Fibroblast of upper back skin (primary cell): ENCODE results near the gene EPHB2.
A peak's percentile ranks its signal among the peaks of the same experiment; 100 is the strongest.
"Not testable (repeated sequence)": the region's sequence is repeated elsewhere in the genome, so short reads cannot be mapped to it uniquely, and the experiment has no call there.

Experiments
- DNase-seq: peaks from one replicate; pipeline ENCODE4 v3.0.0-alpha.2; 2013

The EPHB2 gene

DNA sequence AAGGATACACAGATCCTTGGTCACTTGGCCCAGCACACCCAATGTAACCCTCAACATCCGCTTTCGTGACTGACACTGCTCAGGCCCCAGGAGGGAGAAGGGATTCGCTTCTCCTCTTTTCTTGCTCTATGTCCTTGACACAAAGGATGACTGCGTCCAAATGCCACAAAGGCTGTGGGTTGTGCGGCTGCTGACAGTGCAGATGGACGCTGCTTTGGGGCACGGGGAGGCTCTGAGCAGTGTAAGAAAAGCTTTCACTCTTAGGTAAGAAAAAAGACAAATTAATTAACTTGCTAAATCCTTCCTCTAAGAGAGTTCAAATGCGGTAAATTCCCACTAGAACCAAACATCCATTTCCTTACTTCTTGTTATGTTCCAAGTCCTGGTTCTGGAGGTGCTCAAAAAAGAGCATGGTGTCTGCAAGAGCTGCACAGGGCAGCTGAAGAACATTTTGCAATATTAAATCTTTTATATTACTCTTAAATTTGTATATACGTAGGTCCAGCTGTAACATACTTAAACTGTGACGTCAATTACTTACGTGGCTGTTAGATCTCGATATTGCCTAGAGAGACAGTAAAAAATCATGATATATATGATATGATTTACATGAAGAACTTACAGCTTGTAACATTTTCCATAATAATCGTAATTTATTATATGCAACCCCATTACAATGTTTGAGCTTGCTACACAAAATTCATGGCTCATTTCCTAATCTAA is 19.4 kb upstream of the EPHB2 start:
- no peak for DNase-seq

DNA sequence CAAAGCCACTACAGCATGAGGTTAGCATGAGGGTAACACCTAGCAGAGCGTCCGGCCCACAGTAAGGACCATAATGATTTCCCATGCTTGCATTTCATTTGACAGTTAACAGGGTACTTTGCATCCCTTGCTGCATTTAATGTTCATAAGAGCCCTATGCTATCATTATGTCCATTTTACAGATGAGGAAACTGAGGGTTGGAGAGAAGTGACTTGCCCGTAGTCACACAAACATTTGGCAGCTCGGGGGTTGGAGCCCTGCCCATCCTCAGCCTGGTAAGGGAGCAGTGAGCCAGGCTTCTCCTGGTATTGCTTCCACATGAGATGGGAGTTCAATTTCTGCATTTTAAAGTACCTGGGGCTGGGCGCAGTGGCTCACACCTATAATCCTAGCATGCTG is 16.5 kb upstream of the EPHB2 start:
- DNase-seq: no peak

DNA sequence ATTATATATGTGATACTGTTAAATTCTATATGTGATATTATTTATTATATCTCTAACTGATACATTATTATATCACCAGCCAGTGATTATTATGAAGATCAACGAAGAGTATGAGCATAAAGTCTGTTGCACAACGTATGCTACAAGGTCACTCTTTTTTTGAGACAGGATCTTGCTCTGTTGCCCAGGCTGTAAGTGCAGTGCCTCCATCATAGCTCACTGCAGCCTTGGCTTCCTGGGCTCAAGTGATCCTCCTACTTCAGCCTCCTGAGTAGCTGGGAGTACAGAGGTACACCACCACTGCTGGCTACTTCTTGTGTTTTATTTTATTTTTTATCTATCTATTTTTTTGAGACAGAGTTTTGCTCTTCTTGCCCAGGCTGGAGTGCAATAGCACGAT is 14.0 kb upstream of the EPHB2 start:
- no peak for DNase-seq

DNA sequence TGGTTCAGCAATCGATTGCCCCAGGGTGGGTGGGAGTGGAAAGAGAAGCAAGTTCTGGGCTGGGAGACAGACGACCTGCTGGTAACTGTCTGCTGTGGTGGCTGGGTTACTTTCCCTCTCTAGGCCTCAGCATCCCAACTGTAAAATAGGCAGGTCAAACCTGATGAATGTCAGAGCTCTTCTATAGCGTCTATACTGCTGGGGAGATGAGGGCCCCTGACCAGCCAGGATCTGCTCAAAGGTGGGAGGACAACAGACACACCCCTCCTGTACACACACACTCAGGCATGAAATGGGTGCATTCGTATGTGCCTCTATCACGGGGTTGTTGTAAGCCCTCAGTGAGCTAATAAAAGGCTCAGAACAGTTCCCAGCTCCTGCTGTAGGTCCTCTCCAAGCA is 12.7 kb upstream of the EPHB2 start:
- DNase-seq: no peak

DNA sequence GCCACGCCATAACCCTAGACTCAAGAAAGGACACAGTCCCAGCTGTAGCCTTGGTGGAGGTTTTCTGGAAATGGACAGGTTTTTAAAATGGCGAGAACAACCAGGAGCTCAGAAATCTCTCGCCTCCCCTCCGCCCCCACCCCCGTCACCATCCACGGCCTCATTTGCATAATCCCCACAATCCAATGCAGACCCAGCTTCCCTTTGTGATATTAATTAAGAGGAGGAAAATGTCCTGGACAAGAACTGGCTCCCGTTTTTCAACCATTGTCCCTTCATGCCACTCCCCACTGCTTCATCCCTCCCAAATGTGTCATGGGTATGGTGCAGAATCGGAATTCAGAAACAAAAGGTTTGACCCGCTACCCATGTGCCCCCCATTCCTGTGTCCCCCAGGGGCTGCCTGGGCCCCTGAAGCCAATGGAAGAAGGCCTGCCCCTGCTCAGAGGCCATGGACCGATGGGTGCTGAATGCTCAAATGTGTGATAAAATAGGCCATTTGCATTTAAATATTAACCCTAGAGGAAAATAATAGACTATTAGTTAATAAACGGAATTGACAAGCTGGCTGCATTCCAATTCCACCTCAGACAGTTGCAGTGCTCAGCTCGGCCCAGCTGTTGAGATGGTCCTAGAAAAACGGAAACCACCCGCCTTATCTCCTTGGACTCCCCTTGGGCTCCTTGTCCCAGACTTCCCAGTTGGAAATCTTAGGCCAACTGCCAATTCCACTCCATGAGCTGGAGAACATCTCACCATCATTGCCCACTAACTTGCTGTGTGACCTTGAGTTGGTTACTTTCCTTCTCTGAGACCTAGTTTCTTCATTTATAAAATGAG is 10.7 kb upstream of the EPHB2 start:
- no peak for DNase-seq

DNA sequence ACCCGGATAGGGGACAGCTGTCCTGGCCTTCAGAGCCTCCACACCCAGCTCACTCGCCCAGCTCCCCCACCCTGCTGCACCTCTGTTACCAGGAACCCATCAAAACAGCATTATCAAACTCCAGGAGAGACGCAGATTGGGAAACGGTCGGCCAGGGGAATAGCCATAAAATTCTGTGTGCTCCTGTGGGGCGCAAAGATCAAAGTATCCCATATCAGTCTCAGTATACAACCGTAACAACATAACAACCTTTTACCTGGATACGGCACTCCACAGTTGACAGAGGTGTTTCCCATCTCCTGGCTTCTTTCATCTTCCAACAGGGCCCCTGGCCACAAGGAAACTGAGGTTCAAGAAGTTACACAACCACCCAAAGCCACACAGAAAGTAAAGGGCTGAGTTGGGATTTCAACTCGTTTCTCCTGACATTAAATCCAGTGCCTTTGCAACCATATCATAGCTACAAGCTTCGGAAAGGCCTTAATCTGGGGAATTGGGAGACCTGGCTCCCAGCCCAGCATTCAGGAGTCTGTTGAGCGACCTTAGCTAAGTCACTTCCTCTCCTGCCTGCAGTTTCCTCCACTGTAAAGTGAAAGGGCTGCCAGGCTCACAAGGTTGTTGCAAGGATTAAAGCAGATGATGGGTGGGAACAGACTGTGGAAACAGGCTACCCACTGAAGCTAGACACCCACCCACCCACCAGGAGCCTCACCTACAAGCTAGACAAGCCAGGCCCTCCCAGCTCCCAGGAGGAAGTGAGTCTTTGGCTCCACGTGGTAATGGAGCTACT is 8.1 kb upstream of the EPHB2 start:
- no peak for DNase-seq

DNA sequence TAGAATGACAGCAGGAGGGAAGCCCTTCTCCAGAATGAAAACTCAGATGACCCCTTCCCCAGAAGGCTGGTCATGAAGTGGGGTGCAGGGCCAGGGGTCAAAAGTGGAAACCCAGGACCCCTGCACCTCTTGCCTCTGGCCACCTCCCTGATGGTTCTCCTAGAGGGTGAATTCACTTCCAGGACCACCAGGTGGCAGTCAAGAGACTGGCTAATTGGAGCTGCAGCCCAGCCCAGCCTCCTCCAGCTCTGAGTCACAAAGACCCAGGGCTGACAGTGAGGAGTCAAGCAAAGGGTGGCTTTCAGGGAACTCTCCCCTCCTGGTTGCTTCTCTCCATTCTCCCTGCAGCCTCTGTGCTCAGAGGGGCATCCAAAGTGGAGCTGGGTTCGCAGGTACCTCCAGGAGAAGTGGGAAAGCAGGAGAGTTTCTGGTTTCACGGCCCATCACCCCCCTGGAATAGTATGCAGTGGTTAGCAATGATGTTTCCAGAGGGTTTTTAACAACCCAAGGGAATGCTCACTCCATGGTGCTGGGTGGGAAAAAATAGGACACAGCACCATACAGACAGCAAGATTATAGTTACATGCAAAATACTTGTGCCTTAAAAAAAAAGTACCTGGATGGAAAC is 6.1 kb upstream of the EPHB2 start:
- peak; percentile 88 for DNase-seq

DNA sequence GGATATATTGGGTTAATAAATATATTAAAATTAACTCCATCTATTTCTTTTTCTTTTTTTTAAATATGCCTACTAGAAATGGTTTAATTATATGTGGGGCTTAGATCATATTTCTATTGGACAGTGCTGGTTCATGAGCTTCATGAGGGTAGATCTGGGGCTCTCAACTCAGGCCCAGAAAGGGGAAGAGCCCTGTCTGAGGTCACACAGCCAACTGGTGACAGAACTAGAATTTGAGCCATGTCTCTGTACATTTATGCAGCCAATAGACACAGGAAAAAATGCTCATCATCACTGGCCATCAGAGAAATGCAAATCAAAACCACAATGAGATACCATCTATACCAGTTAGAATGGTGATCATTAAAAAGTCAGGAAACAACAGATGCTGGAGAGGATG is 5.1 kb upstream of the EPHB2 start:
- no peak for DNase-seq

DNA sequence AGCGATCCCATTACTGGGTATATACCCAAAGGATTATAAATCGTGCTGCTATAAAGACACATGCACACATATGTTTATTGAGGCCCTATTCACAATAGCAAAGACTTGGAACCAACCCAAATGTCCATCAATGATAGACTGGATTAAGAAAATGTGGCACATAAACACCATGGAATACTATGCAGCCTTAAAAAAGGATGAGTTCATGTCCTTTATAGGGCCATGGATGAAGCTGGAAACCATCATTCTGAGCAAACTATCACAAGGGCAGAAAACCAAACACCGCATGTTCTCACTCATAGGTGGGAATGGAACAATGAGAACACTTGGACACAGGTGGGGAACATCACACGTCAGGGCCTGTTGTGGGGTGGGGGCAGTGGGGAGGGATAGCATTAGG is 4.5 kb upstream of the EPHB2 start:
- DNase-seq: not testable (repeated sequence)

DNA sequence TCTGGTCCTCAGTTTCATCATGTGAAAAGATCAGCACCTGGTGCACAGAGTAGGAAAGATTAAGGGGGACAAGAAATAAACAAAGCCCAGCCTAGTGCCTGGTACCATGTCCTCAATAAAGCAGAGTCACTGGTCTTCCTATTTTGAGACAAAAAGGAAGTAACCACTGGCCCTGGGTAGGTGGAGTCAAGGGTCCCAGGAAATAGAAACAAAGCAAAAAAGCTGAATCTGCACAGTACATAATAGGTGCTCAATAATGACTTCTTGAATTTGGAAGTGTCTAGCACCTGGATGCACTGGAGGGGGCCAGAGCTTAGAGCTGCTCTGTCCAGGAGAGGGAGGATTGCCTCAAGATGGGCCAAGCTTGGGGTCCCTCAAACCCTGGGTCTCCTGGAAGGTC is 1.9 kb upstream of the EPHB2 start:
- DNase-seq: no peak

DNA sequence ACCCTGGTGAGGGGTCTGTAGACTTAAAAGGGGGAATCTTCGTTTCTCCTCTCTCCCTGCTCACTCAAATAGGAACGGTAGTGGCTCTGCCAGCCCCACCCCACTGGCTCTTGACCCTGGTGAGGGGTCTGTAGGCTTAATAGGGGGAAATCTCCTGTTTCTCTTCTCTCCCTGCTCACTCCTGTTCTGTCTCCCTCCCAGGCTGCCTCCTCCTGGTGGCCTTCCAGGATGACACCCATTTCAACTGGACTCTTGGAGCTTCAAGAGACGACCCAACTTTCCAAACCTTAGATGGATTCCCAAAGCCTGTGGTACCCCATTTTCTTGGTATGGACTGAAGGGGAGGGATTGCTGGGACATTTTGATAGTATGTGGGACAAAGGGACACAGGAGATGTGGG is 1.4 kb upstream of the EPHB2 start:
- DNase-seq: no peak

DNA sequence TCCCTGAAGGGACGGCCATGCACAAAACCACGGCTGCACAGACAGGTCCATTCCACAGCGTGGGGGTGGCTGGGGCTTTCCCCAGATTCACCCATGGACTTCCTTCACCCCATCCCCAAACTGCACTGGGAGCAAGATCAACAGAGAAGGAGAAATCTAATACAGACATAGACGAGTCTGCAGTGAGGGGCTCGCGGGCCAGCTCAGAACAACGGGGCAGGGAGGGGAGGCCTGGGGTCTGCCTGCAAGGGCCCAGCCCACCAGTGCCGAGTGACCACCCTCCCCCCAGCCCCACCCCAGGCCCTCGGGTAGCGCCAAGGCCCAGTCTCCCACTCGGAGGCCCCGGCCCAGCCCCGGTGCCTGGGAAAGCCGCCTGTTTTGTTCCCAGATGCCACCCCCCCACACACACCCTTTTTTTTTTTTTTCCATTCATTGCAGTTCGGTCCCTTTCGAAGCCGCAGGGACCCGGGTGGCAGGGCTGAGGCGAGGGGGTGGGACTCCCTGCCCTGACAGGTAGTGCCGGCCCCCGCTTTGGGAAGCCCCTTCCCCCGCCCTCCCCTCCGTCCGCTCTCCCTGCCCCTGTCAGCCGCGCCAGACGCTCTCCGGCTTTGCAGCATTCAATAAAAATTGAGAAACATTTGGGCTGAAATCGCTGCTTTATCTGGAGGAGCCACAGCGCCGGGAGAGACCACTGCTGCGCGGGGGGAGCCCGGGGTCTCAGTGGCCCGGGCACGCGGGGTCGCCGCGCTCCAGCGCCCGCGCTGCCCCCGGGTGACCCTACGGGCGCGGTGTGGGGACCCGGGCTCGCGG is 543 bp upstream of the EPHB2 start:
- DNase-seq: peak; percentile 69

DNA sequence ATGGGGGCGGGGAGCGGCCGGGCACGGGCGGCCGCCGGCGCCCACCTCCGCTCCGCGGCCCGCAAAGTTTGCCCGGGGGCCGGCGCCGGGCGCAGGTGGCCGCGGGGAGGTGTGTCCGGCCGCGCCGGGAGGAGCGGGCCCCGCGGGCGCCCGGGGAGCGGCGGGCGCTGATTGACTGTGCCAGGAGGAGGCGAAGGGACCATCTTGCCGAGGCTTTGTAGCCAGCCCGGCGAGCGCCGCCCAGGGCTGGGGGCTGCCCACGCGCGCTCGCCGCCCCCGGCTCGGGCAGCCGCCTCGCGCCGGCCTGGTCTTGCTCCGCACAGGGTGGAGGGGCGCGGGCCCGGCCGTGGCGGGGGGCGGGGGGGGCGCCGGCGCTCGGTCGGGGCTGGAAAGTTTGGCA is 432 bp downstream of the EPHB2 start:
- DNase-seq: no peak

DNA sequence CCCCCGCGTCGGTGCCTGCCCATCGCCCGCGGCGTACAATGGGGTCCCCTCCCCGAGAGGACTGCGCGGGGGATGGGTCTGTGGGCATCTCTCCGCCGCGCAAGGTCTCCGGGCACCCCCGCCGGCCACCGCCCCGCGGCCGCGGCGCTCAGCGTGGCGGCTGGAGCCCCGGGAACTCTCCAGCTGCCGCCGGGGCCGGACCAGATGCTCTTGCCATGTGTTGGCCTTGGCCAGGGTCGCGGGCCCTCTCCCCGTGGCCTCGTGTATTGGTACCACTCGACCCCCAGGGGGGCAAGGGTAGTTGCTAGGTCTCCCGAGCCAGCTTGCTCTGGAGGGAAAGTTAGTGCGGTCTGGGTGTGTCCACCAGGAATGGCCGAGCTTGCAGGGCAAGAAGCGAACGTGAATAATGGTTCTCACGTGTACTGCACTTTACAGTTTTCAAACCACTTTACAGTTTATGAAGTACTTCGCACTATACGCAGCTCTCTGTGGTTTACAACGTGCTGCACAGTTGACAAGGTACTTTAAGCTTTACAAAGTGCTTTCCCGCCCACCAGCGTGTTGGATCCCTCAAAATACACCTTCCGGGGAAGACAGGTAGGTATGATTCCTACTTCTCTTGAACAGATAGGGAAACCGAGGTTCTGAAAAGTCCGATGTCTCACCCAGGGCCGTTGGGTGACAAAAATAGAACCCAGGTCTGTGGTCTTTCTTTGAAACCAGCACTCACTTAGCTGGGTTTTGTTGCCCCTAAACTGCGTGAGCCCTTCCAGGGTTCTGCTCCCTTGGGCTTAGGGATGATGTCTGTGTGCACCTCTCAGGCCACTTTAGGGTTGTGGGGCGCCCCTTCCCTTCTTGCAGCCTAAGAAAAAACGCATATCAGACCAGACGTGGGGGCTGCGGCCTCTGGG is 1.2 kb downstream of the EPHB2 start:
- DNase-seq: no peak

DNA sequence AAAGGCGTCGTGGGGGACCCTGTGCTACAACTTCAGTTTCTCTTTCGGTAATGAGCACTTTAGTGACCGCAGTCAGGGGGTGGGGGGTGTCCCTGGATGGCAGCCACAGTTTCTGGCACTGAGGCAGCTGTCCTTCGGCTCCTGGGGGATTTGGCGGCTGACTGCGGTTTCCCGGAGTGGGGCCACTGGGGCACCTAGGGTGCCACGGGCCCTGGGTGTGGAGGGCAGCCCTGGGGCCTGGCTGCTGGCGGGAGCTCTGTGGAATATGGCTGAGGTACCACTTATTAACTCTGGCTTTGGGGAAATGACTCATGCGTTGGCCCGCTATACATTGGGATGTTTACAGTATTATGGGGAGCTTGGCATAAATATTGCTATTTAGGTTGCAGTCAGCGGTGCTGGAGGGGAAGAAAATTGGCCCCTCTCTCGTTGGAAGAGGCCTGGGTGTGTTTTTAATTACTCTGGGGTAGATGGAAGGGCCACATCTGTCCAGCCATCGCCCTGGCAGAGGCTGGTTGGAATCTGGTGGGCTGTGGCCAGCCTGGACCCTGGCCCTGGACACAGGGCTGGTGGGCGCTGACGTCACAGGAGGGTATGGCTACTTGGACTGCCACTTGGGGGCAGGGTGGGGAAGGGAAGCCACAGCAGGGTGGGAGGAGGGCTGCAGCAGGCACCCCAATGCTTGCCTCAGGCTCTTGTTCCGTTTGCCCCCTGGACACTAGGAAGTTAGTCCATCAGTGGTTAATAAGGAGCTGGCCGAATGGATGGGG is 2.0 kb downstream of the EPHB2 start:
- peak; percentile 45 for DNase-seq

DNA sequence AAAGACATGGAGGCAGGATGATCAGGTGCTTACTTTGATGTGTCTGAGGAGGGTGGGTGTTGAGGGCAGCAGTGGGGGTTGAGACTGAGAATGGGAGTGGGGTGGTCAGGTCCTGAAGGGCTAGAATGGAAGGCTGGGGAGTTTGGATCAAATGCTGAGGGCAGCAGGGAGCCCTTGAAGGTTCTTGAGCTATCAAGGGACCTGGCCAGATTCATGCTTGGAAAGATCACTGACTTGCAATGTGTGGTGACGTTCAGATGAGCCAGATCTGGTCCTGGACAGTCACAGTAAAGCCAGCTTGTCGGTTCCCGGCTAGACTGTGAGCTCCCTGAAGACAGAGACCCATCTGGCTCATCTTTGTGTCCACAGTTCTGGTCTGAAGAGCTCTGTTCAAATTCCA is 3.8 kb downstream of the EPHB2 start:
- no peak for DNase-seq

DNA sequence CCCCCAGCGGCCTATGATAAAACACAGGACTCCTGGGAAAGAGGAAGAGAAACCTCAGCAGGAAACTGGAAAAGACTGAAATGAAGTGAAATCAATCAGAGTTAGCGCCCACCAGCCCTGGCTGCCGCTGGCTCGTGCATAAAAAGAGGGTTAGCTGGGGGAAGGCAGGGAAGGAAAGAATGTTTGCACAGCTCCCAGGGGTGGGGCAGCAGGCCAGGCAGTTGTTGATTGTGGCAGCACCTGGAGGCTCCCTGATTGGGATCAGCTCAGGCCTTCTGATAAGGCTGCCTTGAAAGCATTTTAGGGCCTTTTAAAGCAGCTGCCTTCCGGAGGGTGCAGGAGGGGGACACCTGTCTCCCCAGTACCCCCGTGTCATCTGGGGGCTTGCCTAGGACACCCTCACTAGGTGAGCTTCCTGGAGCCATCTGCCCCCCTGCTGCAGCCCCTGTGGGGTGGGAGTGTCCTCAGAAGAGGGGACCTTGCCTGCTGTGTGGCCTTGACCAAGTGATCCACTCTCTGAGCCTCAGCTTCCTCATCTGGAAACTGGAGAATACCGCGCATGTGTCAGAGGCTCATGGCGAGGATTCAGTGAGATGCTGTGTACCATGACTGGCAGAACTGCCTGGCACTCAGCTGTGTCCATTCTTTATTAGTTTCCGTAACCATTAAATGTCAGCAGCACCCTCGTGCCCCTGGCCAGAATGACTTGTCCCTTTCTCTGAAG is 6.6 kb downstream of the EPHB2 start:
- DNase-seq: no peak

DNA sequence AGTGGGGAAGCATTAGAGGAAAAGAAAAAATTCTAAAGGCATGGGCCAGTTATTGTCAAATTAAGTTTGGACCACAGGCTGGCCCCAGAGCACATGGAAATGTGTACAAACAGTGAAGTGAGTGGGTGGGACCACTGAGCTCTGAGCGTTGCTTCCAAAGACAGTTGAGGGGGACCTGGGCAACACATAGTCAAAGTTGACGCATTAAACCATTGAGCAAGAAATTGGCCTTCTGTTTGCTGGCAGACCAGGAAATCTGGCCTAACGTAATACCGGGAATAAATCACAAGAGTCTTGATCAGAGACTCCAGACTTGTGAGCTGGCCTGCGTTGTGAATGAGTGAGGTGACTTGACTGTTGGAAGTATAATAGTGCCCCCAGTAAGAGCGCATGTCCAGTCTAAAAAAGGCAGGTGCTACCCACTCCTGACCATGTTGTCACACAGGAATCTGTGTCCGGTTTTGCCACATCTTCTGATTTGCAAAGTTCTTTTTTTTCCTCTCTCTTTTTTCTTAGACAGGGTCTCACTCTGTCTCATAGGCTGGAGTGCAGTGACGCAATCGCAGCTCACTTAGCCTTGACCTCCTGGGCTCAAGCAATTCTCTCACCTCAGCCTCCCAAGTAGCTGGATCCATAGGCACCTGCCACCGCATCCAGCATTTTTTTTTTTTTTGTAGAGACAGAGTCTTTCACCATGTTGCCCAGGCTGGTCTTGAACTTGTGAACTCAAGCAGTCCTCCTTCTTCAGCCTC is 10.7 kb downstream of the EPHB2 start:
- DNase-seq: no peak
